Astrocyte (in vitro differentiated cells and primary cell): ENCODE measurements around the gene TOR4A.

Source experiments
- CTCF ChIP-seq: IDR thresholded peaks from 2 replicates; pipeline ENCODE4 v1.5.1; 2011; ENCODE audit warnings: low read depth, mild to moderate bottlenecking, inconsistent platforms, low read length, moderate library complexity; ENCODE audit not compliant: insufficient read depth
- EZH2 ChIP-seq: IDR thresholded peaks from 2 replicates; pipeline ENCODE4 v1.6.1; 2012; ENCODE audit warnings: mild to moderate bottlenecking, low read length, inconsistent platforms; ENCODE audit not compliant: insufficient read depth

- TF ChIP-seq EZH2 (no peak), CTCF (no peak)
Observed at GRCh38 chr9:137302118-137302448, 24.6 kb downstream of the TOR4A start, which contains the start of gene NRARP.
